ENCODE results near the gene CRY2. TPM values are rescaled to one million over a fixed set of nuclear protein-coding genes. Genes with fewer than 3 reads are reported as not detected.
A peak's percentile ranks its signal among the peaks of the same experiment; 100 is the strongest.

Gene CRY2
- total RNA-seq, 2 donors from 2014 or later: 24.6 to 65.9 TPM

- ATAC-seq: no peak
- DNase-seq: no peak
- intact Hi-C loops (cut with DNase I): no loop called here
- Histone ChIP-seq H3K36me3 (replicated peaks in 1 of 2; ENCODE audit: insufficient read depth in 1 of 2, low read depth in 2 of 2) (peaks cover 11 to 36% of the 10 kb centered on the region in 2 donors), H3K4me1 (peaks cover 16% of the 10 kb centered on the region), H3K9me3 (no peaks in the 10 kb centered on the region), H3K4me3 (no peak overlapping the region), H3K27ac (no peak overlapping the region), H3K27me3 (no peaks in the 10 kb centered on the region)
- TF ChIP-seq CTCF (IDR thresholded peaks at IDR 0.05) (no peak), POLR2A (IDR thresholded peaks at IDR 0.05) (no peak)
Observed at GRCh38 chr11:45864041-45864440, 16.8 kb downstream of the CRY2 start.

- Histone ChIP-seq H3K4me1 (no peaks in the 10 kb centered on the region), H3K4me3 (no peak overlapping the region), H3K9me3 (no peaks in the 10 kb centered on the region), H3K27me3 (no peaks in the 10 kb centered on the region), H3K27ac (no peak overlapping the region), H3K36me3 (replicated peaks in 1 of 2; ENCODE audit: insufficient read depth in 1 of 2, low read depth in 2 of 2) (peaks cover 24 to 37% of the 10 kb centered on the region in 2 donors)
- no peak for DNase-seq
- TF ChIP-seq POLR2A (IDR thresholded peaks at IDR 0.05): no peak
- 88 to 100% methylated on average over 3 to 12 of the region's 12 CpGs for WGBS, 2 donors
- intact Hi-C loops (cut with DNase I): no loop called here
- no peak for ATAC-seq
Observed at GRCh38 chr11:45869551-45869950, 22.3 kb downstream of the CRY2 start.

GRCh38 chr11:45870706-45871105 is 23.4 kb downstream of the CRY2 start:
- DNase-seq (no peak), ATAC-seq (no peak)
- no peak overlapping the region for H3K27ac ChIP-seq
- H3K9me3 ChIP-seq: no peaks in the 10 kb centered on the region
- intact Hi-C loops (cut with DNase I): loop anchor here (10.0 kb wide), 1 partner anchor 134 kb away; no protein-coding TSS in a partner anchor
- peaks cover 24 to 38% of the 10 kb centered on the region in 2 donors for H3K36me3 ChIP-seq (replicated peaks in 1 of 2; ENCODE audit: insufficient read depth in 1 of 2, low read depth in 2 of 2)
- no peaks in the 10 kb centered on the region for H3K4me1 ChIP-seq
- WGBS, 2 donors: 84 to 94% methylated on average over 4 of the region's 4 CpGs
- no peak overlapping the region for H3K4me3 ChIP-seq
- no peak for TF ChIP-seq POLR2A (IDR thresholded peaks at IDR 0.05)
- no peaks in the 10 kb centered on the region for H3K27me3 ChIP-seq

GRCh38 chr11:45871638-45872037 is 24.4 kb downstream of the CRY2 start:
- H3K4me1 ChIP-seq: no peaks in the 10 kb centered on the region
- H3K36me3 ChIP-seq (replicated peaks in 1 of 2; ENCODE audit: insufficient read depth in 1 of 2, low read depth in 2 of 2): peaks cover 24 to 38% of the 10 kb centered on the region in 2 donors
- no peak for ATAC-seq
- TF ChIP-seq CTCF (IDR thresholded peaks at IDR 0.05) (no peak), POLR2A (IDR thresholded peaks at IDR 0.05) (no peak)
- no peak overlapping the region for H3K27ac ChIP-seq
- 60 to 86% methylated on average over 1 to 2 of the region's 2 CpGs for WGBS, 2 donors
- intact Hi-C loops (cut with DNase I): loop anchor here (10.0 kb wide), 1 partner anchor 133 kb away; no protein-coding TSS in a partner anchor
- H3K4me3 ChIP-seq: no peak overlapping the region
- DNase-seq: no peak
- H3K9me3 ChIP-seq: no peaks in the 10 kb centered on the region
- H3K27me3 ChIP-seq: no peaks in the 10 kb centered on the region

- 69% methylated on average over 9 of the region's 9 CpGs for WGBS, 2 donors
- no peaks in the 10 kb centered on the region for H3K27me3 ChIP-seq
- H3K4me3 ChIP-seq: no peak overlapping the region
- TF ChIP-seq POLR2A (IDR thresholded peaks at IDR 0.05) (no peak), CTCF (IDR thresholded peaks at IDR 0.05) (peak; percentile 38 to 68 (median 56))
- ATAC-seq: peak; percentile 78
- no peaks in the 10 kb centered on the region for H3K4me1 ChIP-seq
- intact Hi-C loops (cut with DNase I): loop anchor here (10.0 kb wide), 1 partner anchor 132 kb away; no protein-coding TSS in a partner anchor
- DNase-seq: peak; percentile 54 to 70 (median 66)
- peaks cover 24 to 37% of the 10 kb centered on the region in 2 donors for H3K36me3 ChIP-seq (replicated peaks in 1 of 2; ENCODE audit: insufficient read depth in 1 of 2, low read depth in 2 of 2)
- H3K27ac ChIP-seq: no peak overlapping the region
- H3K9me3 ChIP-seq: no peaks in the 10 kb centered on the region
Observed at GRCh38 chr11:45872651-45873356, 25.5 kb downstream of the CRY2 start.
